DMS114 treated with DMSO at 0.1 percent for 48 hours (cell line): ENCODE measurements around the gene RC3H1.
"Not testable (repeated sequence)": the region's sequence is repeated elsewhere in the genome, so short reads cannot be mapped to it uniquely, and the experiment has no call there.

Experiments
- DNase-seq: peaks from one replicate; lab custom pipeline; 2025; ENCODE audit not compliant: unreplicated experiment; lab: John Stamatoyannopoulos, UW

The RC3H1 gene

DNA sequence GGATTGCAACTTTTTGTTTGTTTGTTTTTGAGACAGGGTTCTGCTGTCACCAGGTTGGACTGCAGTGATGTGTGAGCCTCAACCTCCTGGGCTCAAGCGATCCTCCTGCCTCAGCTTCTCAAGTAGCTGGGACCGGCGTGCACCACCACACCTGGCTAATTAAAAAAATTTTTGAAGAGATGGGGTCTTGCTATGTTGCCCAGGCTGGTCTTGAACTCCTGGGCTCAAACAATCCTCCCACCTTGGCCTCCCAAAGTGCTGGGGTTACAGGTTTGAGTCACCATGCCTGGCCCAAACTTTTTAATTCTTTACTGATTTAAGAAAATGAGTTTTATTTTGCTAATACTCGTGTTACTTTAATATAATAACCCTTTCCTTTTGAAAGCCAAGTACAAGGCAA, 73.6 kb downstream of the RC3H1 start:
- no peak for DNase-seq

- no peak for DNase-seq
These were observed 75.7 kb downstream of the RC3H1 start for GRCh38 chr1:173946380-173946921.

DNA sequence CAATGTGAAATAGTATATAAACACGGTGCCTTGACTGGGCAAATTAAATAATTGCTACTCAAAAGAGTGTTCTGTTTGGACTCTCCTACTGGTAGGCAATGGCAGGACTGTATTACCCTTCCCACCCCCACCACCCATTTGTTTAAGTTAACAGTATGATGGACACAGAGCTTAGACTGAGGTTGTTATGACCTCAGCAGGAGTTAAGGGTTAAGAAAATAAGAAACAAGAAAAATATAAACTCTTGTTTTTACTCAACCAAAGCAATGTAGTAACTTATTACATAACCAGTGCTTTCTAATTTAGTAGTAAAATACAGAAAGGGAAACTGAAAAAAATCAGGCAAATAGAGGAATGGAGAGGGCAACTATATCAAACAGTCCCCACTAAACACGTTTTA, 85.1 kb downstream of the RC3H1 start:
- DNase-seq = no peak

GRCh38 chr1:173934440-173934839, 87.7 kb downstream of the RC3H1 start:
- no peak for DNase-seq

GRCh38 chr1:173930541-173930940, 91.6 kb downstream of the RC3H1 start:
- not testable (repeated sequence) for DNase-seq

DNA sequence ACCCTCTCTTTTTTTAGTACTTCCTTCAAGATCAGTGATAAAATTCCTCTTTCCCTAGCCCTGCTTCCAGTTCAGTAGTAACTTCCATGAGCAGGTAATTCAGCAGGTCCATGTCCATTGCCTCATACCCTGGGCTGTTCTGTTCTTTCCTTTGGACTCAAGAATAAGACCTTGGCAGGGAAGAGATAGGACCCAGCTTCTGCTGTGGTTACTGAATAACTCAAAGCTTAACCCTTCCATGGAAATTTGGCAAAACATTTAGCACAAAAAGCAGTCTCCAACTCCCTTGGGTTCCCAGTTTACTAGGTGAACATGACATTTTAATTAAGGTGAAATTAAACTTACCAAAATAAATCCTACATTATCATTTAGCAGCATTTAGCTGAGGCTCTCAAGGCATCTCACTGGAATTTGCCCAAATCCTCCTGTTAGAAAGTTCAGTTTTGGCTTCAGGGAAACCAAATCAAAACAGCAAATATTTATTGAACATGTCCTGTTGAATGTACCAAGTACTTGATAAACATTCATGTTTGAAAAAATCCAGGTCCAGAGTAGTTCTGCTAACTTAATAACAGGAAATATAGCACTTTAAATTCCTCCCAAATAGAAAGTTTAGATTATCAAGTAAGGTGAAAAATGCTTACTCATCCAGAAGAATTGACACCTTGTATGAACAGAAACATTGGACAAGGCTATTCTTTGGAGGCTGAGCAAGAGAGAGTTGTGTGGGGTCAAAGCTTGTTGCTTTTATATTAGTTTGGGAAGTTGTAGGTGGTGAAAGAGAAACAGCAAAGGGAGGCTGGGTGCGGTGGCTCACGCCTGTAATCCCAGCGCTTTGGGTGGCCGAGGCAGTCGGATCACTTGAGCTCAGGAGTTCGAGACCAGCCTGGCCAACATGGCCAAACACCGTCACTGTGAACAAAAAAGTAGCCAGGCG, 96.6 kb downstream of the RC3H1 start:
- DNase-seq = no peak

DNA sequence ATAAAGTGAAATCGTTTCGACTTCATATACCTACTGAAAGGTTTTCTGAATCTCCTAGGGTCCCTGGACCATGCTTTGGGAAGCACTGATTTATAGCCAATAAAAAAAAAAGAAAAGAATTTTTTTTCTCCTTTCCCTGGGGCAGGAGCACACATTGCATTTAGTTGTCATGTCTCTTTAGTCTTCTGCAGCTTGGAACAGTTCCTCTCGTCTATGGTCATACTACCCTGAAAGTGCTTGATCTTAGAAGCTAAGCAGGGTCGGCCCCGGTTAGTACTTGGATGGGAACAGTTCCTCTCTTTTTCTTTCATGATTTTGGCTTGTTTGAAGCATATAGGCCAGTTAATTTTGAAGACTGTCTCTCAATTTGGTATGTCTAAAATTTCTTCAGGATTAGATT, 101.3 kb downstream of the RC3H1 start:
- DNase-seq = no peak

DNA sequence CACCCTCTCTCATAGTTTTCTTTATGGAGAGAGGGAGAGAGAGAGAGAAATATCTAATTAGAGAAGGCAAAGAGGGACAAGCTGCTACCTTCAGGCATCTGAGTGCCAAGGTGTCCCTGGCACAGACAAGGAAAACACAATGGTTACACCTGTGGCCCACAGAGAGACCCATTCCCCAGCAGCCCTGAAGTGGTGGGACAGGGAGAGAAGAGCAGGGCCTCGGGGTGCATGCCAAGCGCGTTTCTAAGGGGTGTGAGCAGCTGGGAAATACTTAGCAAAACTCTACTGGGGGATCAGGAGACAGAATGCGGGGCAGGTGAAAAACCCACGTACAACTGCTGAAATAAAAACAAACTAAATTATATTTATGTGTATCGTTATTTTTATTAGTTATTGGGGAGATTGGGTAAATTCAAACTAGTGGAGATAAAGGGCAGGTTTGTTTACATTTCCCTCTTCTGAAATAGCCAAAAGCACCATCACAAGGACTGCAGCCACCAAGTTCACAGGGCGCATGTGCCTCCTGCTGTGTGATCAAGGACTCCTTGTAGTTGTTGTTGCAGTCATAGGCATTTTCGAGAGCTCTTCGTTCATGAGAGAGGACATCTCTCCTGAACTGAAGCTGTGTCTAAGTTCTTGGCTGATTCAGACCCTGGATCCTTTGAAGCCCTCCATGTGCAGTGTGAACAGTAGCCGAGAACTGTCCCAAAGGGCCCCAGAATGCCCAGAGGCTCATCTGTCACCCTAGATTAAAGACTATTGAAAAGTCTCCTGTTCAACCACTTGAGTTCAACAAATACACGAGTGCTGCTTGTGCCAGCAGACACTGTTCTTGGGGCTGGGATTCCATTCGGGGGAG, 104.3 kb downstream of the RC3H1 start:
- DNase-seq = no peak

- DNase-seq = no peak
These were observed 105.0 kb downstream of the RC3H1 start, which contains the start of gene SERPINC1 for GRCh38 chr1:173917149-173917548. Gene SERPINC1, minus strand, starts transcription at chr1:173917327. Its CDS starts 68 bp downstream, at chr1:173917259.

- DNase-seq = no peak
These were observed 105.5 kb downstream of the RC3H1 start for GRCh38 chr1:173916667-173917066.

DNA sequence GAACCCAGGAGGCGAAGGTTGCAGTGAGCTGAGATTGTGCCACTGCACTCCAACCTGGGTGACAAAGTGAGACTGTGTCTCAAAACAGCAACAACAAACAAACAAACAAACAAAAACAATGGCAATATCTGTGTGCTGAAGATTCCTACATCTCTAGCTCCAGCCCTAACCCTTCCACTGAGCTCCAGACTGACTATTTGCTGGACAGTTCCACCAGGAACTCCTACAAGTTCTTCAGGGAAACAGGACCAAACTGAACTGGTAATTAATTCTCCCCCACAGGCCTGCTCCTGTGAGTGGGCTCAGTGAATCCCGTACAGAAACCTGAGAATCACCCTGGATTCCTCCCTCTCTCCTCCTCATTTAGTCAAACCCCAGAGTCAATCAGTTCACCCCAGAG, 106.6 kb downstream of the RC3H1 start:
- no peak for DNase-seq

- DNase-seq = no peak
These were observed 107.7 kb downstream of the RC3H1 start for GRCh38 chr1:173914366-173914871.

- no peak for DNase-seq
These were observed 109.0 kb downstream of the RC3H1 start for GRCh38 chr1:173913111-173913510.

- no peak for DNase-seq
These were observed 118.2 kb downstream of the RC3H1 start for GRCh38 chr1:173903827-173904531.

DNA sequence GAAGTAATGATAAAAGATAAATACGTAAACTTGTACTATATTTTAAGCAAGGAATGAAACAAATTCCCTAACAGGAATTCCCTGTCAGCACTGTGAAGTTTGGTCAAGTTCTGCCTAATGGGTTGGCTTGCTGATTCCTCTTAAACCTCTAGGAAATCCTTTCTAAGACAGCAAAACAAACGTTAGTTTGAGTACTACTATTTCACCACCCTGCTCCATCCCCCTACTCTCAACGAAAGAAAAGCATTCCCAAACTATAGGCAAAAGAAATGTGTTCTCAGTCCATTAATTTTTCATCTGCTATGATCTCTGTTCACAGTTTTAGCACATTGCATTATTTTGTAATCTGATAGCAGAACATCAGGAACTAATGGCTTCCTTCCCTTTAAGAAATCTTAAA, 121.2 kb downstream of the RC3H1 start:
- DNase-seq = no peak

DNA sequence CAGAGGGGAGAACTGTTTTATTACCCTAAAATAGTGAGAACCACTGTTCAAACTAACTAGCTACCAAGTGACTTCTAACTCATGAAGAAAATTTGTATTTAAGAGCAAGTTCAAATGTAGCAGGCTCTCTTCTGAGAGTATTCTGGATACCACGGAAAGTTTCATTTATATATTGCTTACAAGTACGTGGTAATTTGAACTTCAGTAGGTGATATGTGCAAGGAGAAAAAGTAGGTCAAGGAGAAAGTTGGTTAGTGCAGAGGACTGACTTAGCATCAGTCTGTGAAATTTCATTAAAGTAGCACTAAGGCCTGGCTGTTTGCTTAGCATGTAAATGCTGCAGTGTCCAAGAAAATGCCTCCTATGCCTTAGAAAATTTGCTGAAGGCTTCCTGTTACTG, 121.7 kb downstream of the RC3H1 start:
- no peak for DNase-seq

- DNase-seq = no peak
These were observed 128.0 kb downstream of the RC3H1 start for GRCh38 chr1:173894189-173894588.

- DNase-seq = no peak
These were observed 128.5 kb downstream of the RC3H1 start for GRCh38 chr1:173893611-173894010.

- DNase-seq = no peak
These were observed 132.3 kb downstream of the RC3H1 start for GRCh38 chr1:173889885-173890284.

GRCh38 chr1:173888749-173889148, 133.4 kb downstream of the RC3H1 start:
- no peak for DNase-seq

GRCh38 chr1:173887627-173888026, 134.5 kb downstream of the RC3H1 start:
- no peak for DNase-seq
